Measurements from ENCODE around the gene ROPN1L.

DNA sequence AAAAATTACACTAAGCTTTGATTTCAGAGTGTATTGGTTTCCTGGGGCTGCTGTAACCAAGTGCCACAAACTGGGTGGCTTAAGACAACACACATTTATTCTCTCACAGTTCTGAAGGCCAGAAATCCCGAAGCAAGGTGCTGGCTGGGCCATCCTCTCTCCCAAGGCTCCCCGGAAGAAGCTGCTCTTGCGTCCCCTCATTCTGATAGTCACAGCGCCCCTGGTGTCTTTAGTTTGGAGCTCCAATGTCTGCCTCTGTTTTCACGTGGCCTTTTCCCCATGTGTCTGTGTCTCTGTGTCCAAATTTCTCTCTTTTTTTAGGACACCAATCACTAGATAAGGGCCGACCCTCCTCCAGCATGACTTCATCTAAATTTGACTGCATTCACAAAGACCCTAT, 56.7 kb downstream of the ROPN1L start:
- TF ChIP-seq CTCF (IDR thresholded peaks at IDR 0.05; ENCODE audit: control extremely low read depth in 1 of 3, insufficient read depth in 1 of 3, low read depth in 1 of 3, low read length in 3 of 3) (peak; percentile 28 to 53 (median 44); a peak in 3 of 4 replicates), POLR2A (IDR thresholded peaks at IDR 0.05; ENCODE audit: control extremely low read depth in 1 of 2, low read depth in 2 of 2, low read length in 2 of 2) (no peak), EZH2 (IDR thresholded peaks at IDR 0.05; ENCODE audit: low read depth, low read length, severe bottlenecking) (no peak), HDAC6 (IDR thresholded peaks at IDR 0.05; ENCODE audit: low read depth, low read length) (no peak), RBBP5 (IDR thresholded peaks at IDR 0.05; ENCODE audit: borderline replicate concordance, low read depth, low read length) (no peak), POLR2AphosphoS5 (IDR thresholded peaks at IDR 0.05; ENCODE audit: low read depth, low read length) (no peak), SUZ12 (IDR thresholded peaks at IDR 0.05; ENCODE audit: low read length) (no peak)
- TF ChIP-seq, protein P1, sequence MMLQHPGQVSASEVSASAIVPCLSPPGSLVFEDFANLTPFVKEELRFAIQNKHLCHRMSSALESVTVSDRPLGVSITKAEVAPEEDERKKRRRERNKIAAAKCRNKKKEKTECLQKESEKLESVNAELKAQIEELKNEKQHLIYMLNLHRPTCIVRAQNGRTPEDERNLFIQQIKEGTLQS (IDR thresholded peaks at IDR 0.05; ENCODE audit: insufficient read depth, low read depth, low read length) = no peak
- TF ChIP-seq, protein P2, sequence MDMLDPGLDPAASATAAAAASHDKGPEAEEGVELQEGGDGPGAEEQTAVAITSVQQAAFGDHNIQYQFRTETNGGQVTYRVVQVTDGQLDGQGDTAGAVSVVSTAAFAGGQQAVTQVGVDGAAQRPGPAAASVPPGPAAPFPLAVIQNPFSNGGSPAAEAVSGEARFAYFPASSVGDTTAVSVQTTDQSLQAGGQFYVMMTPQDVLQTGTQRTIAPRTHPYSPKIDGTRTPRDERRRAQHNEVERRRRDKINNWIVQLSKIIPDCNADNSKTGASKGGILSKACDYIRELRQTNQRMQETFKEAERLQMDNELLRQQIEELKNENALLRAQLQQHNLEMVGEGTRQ (IDR thresholded peaks at IDR 0.05; ENCODE audit: low read length) = no peak

Measured in H1 (cell line).